Stimulated activated CD4-positive, alpha-beta T cell treated with anti-CD3 and anti-CD28 coated beads, Interleukin-4, amount 100 ng/mL, for 4 hours (primary cell): Measurements from ENCODE around the gene TSPAN19.

Experiments used
- DNase-seq, 2 experiments: peaks; one replicate each; pipeline ENCODE4 v3.0.0-alpha.2; 2020

TSPAN19 gene

GRCh38 chr12:84998341-84998740 is 37.7 kb downstream of the TSPAN19 start:
- DNase-seq: no peak

DNA sequence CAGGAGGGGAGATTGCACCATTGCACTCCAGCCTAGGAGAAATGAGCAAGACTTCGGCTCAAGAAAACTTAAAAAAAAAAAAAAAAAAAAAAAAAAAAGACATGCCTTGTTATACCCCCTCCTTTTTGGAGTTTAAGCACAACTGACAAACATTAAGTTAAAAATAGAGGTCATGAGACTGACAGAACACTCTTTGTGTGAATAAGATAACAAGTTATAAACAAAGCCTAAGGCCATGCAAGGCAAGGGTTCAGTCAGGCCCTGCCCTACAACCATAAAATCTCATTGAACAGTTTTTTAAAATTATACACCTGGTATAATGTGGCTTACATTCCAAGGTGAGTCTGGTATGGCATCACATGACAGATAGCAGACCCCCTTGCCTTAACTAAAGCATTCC is 39.3 kb downstream of the TSPAN19 start:
- no peak for DNase-seq

- no peak for DNase-seq
Observed at GRCh38 chr12:84995641-84996040, 40.4 kb downstream of the TSPAN19 start.

GRCh38 chr12:84994426-84994825 is 41.7 kb downstream of the TSPAN19 start:
- no peak for DNase-seq

DNA sequence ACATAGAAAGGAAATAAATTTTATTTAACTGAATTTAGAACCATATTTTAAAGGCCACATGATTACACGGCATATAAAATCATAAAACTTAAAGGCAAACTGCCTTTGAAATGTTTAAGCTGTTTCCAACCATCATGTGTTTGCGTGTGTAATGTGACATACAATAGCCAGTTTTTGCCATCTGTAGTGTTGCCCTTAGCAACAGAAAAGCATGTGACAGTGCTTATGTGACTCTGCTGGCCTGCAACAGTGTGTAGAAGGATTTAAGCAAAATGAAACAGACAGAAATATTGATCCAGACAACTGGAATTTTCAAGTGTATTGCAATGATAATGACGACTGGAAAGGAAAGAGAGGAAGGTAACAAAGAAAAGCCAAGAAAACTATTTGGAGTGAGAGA is 49.5 kb downstream of the TSPAN19 start:
- DNase-seq: no peak

GRCh38 chr12:84986117-84986516 is 50.0 kb downstream of the TSPAN19 start:
- no peak for DNase-seq

DNA sequence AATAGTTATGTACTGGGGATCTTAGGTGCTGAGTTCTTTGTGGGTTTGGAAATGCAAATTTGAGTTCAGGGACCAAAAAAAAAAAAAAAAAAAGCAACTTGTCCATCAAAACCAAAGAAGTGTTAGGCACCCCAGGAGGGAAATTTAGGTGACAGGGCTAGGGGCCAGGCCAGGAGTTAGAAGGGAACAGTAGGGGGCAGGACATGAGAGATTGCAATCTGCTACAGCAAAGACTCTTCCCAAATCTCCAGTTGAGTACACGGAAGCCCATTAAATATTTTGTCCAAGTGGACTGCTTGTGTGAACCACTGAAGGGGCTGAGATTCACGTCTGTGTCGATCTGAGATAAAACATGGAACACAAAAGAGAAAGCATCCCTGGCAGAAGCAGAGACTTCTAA is 52.8 kb downstream of the TSPAN19 start:
- no peak for DNase-seq

- DNase-seq: no peak
Observed at GRCh38 chr12:84982888-84983287, 53.2 kb downstream of the TSPAN19 start.

GRCh38 chr12:84978921-84979320 is 57.2 kb downstream of the TSPAN19 start:
- DNase-seq: no peak

DNA sequence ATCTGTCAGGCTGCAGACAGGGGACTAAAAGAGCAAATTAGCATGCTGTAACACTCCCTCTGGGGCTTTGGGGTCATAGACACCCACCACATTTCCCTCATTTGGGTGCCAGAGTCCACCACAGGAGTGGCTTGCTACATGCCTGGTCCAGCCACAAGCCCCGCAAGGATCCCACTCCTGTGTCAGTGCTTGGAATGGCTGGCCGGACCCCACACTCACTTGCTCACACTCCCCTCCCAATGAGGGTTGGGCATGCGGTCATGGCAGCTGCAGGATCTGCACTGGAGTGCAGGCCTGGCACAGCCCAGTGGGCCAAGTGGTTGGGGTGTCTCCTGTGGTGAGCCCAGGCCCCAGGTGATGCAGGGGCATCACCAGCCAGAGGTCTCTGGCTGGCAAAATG is 59.9 kb downstream of the TSPAN19 start:
- no peak for DNase-seq

GRCh38 chr12:84974155-84974815 is 61.8 kb downstream of the TSPAN19 start:
- no peak for DNase-seq

DNA sequence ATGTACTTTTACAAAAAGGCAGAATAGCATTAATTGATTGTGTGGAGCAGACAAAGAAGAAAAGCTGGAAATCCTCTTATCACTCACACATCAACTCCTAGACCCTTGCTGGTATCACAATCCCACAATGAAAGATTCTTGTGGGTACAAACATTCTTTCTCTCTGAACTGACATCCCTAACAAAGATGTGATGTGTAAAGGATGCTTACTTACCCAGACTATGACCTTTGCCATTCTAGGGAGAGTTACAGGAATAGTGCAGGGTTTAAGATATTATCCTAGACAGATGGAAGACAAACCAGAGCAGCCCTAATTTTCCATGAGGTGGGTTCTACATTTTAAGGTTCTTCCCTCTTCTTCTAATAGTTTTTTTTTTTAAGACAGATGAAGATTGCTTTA is 63.1 kb downstream of the TSPAN19 start:
- DNase-seq: no peak

DNA sequence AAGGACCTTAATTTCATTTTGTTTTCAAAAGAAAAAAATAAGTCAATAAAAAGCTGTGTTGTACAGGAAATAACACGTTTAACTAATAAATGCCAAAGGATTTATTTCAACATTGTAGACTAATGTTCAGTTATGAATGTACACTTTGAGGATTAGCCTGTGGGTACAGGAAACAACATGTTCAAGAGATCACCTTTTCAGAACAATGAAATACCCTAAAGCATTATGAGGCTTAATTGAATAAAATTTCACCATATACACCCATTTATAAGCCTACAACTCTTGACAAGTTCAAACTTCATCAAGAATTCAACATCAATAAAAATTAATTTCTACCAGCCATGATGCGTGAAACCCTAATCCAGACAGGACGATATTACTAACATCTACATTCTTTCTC is 66.9 kb downstream of the TSPAN19 start:
- DNase-seq: no peak
